HepG2 (cell line): ENCODE measurements around the gene EHBP1. TPM values are rescaled to one million over a fixed set of nuclear protein-coding genes. Genes with fewer than 3 reads are reported as not detected.
A peak's percentile ranks its signal among the peaks of the same experiment; 100 is the strongest.

Source experiments
- BCL6 ChIP-seq: IDR thresholded peaks from 2 replicates; pipeline ENCODE4 v1.6.1; 2016; ENCODE audit warnings: missing genetic modification reagents, missing compliant biosample characterization
- FOSL2 ChIP-seq: sonication (generic); formaldehyde crosslinking; IDR thresholded peaks from 2 replicates; pipeline ENCODE4 v1.4.0; 2020; ENCODE audit warnings: missing genetic modification reagents
- HDAC2 ChIP-seq: sonication (generic); formaldehyde crosslinking; IDR thresholded peaks from 2 replicates; pipeline ENCODE4 v1.4.0; 2020; ENCODE audit warnings: missing genetic modification reagents
- HMG20A ChIP-seq: IDR thresholded peaks from 2 replicates; pipeline ENCODE4 v1.6.1; 2016; ENCODE audit warnings: borderline replicate concordance
- HOXA3 ChIP-seq: sonication (generic); formaldehyde crosslinking; IDR thresholded peaks from 2 replicates; pipeline ENCODE4 v1.5.0; 2020; ENCODE audit warnings: missing genetic modification reagents
- KLF11 ChIP-seq: IDR thresholded peaks from 2 replicates; pipeline ENCODE4 v1.6.1; 2016; ENCODE audit warnings: missing compliant biosample characterization
- KMT2B ChIP-seq: IDR thresholded peaks from 2 replicates; pipeline ENCODE4 v1.6.1; 2016; ENCODE audit warnings: missing genetic modification reagents, missing compliant biosample characterization
- NCOA1 ChIP-seq: sonication (generic); formaldehyde crosslinking; IDR thresholded peaks from 2 replicates; pipeline ENCODE4 v1.9.0; 2021; ENCODE audit warnings: missing genetic modification reagents
- NFE2L1 ChIP-seq: sonication (generic); formaldehyde crosslinking; IDR thresholded peaks from 2 replicates; pipeline ENCODE4 v1.4.0; 2020; ENCODE audit warnings: missing genetic modification reagents, mild to moderate bottlenecking, borderline replicate concordance
- NONO ChIP-seq, 2 experiments: fragments of 450-650 bp in 1 of 2; sonication (generic) in 1 of 2; formaldehyde crosslinking in 1 of 2; IDR thresholded peaks in 1 of 2; conservative IDR thresholded peaks in 1 of 2; 2 replicates each; pipeline versions ENCODE4 v1.6.1 to v1.8.0; 2017 to 2022; ENCODE audit warnings: mild to moderate bottlenecking in 1 of 2, missing genetic modification reagents in 1 of 2, moderate library complexity in 1 of 2
- ONECUT2 ChIP-seq: sonication (generic); formaldehyde crosslinking; IDR thresholded peaks from 2 replicates; pipeline ENCODE4 v1.4.0; 2020; ENCODE audit warnings: missing genetic modification reagents
- SP4 ChIP-seq: sonication (generic); formaldehyde crosslinking; IDR thresholded peaks from 2 replicates; pipeline ENCODE4 v1.8.1; 2023; ENCODE audit warnings: mild to moderate bottlenecking, missing genetic modification reagents
- THAP11 ChIP-seq: IDR thresholded peaks from 2 replicates; pipeline ENCODE4 v1.6.1; 2016; ENCODE audit warnings: missing biosample characterization, missing genetic modification reagents
- ZFP62 ChIP-seq: sonication (generic); formaldehyde crosslinking; IDR thresholded peaks from 2 replicates; pipeline ENCODE4 v1.4.0; 2020; ENCODE audit warnings: missing genetic modification reagents
- ZFX ChIP-seq: sonication (generic); formaldehyde crosslinking; IDR thresholded peaks from 2 replicates; pipeline ENCODE4 v1.4.0; 2020; ENCODE audit warnings: mild to moderate bottlenecking, low read depth, missing genetic modification reagents, moderate library complexity
- ZFYVE20 ChIP-seq: sonication (generic); formaldehyde crosslinking; IDR thresholded peaks from 2 replicates; pipeline ENCODE4 v1.8.0; 2023; ENCODE audit warnings: low read depth, mild to moderate bottlenecking, moderate library complexity, missing genetic modification reagents, borderline replicate concordance
- ZNF264 ChIP-seq: sonication (generic); formaldehyde crosslinking; IDR thresholded peaks from 2 replicates; pipeline ENCODE4 v1.4.0; 2020; ENCODE audit warnings: missing genetic modification reagents
- ZNF350 ChIP-seq: sonication (generic); formaldehyde crosslinking; IDR thresholded peaks from 2 replicates; pipeline ENCODE4 v1.4.0; 2020; ENCODE audit warnings: mild to moderate bottlenecking, low read depth, missing genetic modification reagents, borderline replicate concordance
- ZNF441 ChIP-seq: sonication (generic); formaldehyde crosslinking; IDR thresholded peaks from 2 replicates; pipeline ENCODE4 v1.7.0; 2021; ENCODE audit warnings: missing genetic modification reagents, borderline replicate concordance
- ZNF777 ChIP-seq: sonication (generic); formaldehyde crosslinking; IDR thresholded peaks from 2 replicates; pipeline ENCODE4 v1.4.0; 2020; ENCODE audit warnings: missing genetic modification reagents
- polyA plus RNA-seq, 8 experiments: library from polyadenylated mRNA; depleted of rRNA in 3 of 8; stranded (reverse) in 7 of 8; unstranded in 1 of 8; fragments of >200 nt; fragmentation: Illumina TruSeq in 4 of 8; extraction: Trizol in 4 of 8; gene quantifications; 2 replicates each; pipeline versions ENCODE4 v1.2.1 to v1.2.3, GENCODE V29; 2011 to 2016; ENCODE audit warnings: low read depth in 4 of 8, missing spikeins in 1 of 8, mixed read lengths in 1 of 8; ENCODE audit not compliant: insufficient read depth in 1 of 8
- total RNA-seq, 5 experiments: library from RNA; depleted of rRNA; stranded (reverse); fragments of >200 nt; fragmentation: Illumina TruSeq; extraction: Trizol; gene quantifications; 2 replicates each; pipeline ENCODE4 v1.2.3, GENCODE V29; 2016; ENCODE audit warnings: low read depth in 1 of 5
- TF ChIP-seq, protein P1 (sequence below): sonication (generic); formaldehyde crosslinking; IDR thresholded peaks from 2 replicates; pipeline ENCODE4 v1.9.0; 2022; ENCODE audit warnings: low read depth, missing genetic modification reagents
- TF ChIP-seq, protein P2 (sequence below): sonication (generic); formaldehyde crosslinking; IDR thresholded peaks from 2 replicates; pipeline ENCODE4 v1.4.0; 2020; ENCODE audit warnings: missing genetic modification reagents
- TF ChIP-seq, protein P3 (sequence below): IDR thresholded peaks from 2 replicates; pipeline ENCODE4 v1.6.1; 2012; ENCODE audit warnings: inconsistent platforms
- TF ChIP-seq, protein P4 (sequence below): sonication (generic); formaldehyde crosslinking; IDR thresholded peaks from 2 replicates; pipeline ENCODE4 v1.5.0; 2020; ENCODE audit warnings: mild to moderate bottlenecking, missing genetic modification reagents, moderate library complexity

EHBP1 gene
- total and polyA plus RNA-seq, 2 of the 13 experiments (the other 11 are each of a cell fraction or from before 2014, with no cell fraction given), result 93.5 to 146 TPM

DNA sequence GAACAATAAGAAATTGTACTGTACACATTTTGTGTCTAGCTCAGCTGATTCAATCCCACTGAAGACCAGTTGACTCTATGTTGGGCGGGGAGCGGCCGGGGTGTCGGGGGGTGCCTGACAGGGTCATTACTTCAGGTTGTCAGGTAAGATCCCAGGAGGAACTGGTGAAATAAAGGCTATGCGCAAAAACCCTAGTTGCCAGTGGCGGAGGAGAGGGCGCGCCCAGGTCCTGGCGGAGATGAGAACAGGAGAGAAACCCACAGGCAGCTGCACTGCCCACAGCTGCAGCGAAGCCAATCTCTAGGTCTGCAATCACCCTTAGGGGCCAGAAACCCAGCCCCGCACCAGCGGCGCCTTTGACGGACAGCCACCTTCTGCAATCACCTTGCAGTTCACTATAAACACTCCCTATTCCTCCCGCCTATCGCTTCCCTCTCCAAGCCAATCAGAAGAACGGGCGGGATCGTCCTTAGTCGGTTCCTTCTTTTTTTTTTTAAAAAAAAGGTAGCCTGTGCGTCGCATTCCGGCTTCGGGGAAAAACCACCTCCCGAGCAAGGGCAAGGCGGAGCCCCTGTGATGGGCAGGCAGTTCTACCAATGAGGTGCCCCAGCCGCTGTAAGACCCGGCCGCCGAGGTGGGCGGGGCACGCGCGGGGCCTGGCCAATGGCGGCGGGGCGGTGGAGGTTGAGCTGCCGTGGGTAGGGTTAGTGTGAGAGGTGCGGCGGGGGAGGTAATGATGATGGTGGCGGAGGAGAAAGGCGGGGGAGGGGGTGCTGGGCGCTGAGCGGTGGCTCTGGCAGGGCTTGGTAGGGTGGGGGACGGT, at the start of gene EHBP1 (continued):
- TF ChIP-seq, protein P1, sequence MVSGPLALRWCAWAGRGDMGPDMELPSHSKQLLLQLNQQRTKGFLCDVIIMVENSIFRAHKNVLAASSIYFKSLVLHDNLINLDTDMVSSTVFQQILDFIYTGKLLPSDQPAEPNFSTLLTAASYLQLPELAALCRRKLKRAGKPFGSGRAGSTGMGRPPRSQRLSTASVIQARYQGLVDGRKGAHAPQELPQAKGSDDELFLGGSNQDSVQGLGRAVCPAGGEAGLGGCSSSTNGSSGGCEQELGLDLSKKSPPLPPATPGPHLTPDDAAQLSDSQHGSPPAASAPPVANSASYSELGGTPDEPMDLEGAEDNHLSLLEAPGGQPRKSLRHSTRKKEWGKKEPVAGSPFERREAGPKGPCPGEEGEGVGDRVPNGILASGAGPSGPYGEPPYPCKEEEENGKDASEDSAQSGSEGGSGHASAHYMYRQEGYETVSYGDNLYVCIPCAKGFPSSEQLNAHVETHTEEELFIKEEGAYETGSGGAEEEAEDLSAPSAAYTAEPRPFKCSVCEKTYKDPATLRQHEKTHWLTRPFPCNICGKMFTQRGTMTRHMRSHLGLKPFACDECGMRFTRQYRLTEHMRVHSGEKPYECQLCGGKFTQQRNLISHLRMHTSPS (CRISPR knock-in tag), result 0 out of 2 replicates have a peak, but pooled peaks have one; percentile 43
- TF ChIP-seq NCOA1 (CRISPR knock-in tag) (no peak), NFE2L1 (CRISPR knock-in tag) (no peak), ONECUT2 (no peak), KMT2B (CRISPR knock-in tag) (peak; percentile 70; the same call in 1 of the 2 replicates), ZNF350 (CRISPR knock-in tag) (no peak), HDAC2 (peak; percentile 54), ZFYVE20 (no peak), BCL6 (peak; percentile 49), THAP11 (CRISPR knock-in tag) (peak; percentile 72), ZNF264 (peak; percentile 55; the same call in 1 of the 2 replicates), HMG20A (peak; percentile 38; the same call in 1 of the 2 replicates), KLF11 (CRISPR knock-in tag) (peak; percentile 53), ZNF777 (CRISPR knock-in tag) (no peak), ZNF441 (CRISPR knock-in tag) (peak; percentile 50; the same call in 1 of the 2 replicates), NONO (IDR thresholded peaks at IDR 0.05) (no peak), NONO (CRISPR knock-in tag; conservative IDR thresholded peaks at IDR 0.05) (peak; percentile 84), SP4 (CRISPR knock-in tag) (peak; percentile 90), ZFP62 (CRISPR knock-in tag) (no peak), FOSL2 (peak; percentile 12; the same call in 1 of the 2 replicates), HOXA3 (CRISPR knock-in tag) (peak; percentile 54; the same call in 1 of the 2 replicates), ZFX (CRISPR knock-in tag) (no peak; the same call in 1 of the 2 replicates)
- TF ChIP-seq, protein P2, sequence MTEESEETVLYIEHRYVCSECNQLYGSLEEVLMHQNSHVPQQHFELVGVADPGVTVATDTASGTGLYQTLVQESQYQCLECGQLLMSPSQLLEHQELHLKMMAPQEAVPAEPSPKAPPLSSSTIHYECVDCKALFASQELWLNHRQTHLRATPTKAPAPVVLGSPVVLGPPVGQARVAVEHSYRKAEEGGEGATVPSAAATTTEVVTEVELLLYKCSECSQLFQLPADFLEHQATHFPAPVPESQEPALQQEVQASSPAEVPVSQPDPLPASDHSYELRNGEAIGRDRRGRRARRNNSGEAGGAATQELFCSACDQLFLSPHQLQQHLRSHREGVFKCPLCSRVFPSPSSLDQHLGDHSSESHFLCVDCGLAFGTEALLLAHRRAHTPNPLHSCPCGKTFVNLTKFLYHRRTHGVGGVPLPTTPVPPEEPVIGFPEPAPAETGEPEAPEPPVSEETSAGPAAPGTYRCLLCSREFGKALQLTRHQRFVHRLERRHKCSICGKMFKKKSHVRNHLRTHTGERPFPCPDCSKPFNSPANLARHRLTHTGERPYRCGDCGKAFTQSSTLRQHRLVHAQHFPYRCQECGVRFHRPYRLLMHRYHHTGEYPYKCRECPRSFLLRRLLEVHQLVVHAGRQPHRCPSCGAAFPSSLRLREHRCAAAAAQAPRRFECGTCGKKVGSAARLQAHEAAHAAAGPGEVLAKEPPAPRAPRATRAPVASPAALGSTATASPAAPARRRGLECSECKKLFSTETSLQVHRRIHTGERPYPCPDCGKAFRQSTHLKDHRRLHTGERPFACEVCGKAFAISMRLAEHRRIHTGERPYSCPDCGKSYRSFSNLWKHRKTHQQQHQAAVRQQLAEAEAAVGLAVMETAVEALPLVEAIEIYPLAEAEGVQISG (CRISPR knock-in tag), result peak; percentile 78
- TF ChIP-seq, protein P3, sequence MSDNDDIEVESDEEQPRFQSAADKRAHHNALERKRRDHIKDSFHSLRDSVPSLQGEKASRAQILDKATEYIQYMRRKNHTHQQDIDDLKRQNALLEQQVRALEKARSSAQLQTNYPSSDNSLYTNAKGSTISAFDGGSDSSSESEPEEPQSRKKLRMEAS, result peak; percentile 60
- TF ChIP-seq, protein P4, sequence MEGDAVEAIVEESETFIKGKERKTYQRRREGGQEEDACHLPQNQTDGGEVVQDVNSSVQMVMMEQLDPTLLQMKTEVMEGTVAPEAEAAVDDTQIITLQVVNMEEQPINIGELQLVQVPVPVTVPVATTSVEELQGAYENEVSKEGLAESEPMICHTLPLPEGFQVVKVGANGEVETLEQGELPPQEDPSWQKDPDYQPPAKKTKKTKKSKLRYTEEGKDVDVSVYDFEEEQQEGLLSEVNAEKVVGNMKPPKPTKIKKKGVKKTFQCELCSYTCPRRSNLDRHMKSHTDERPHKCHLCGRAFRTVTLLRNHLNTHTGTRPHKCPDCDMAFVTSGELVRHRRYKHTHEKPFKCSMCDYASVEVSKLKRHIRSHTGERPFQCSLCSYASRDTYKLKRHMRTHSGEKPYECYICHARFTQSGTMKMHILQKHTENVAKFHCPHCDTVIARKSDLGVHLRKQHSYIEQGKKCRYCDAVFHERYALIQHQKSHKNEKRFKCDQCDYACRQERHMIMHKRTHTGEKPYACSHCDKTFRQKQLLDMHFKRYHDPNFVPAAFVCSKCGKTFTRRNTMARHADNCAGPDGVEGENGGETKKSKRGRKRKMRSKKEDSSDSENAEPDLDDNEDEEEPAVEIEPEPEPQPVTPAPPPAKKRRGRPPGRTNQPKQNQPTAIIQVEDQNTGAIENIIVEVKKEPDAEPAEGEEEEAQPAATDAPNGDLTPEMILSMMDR (CRISPR knock-in tag), result no peak; the same call in 1 of the 2 replicates
